GM18517 (cell line): Measurements from ENCODE around the gene GH2.
"Not testable (repeated sequence)": the region's sequence is repeated elsewhere in the genome, so short reads cannot be mapped to it uniquely, and the experiment has no call there.

Experiments
- ATAC-seq: cut with Tn5 transposase; IDR thresholded peaks from one replicate; pipeline ENCODE4 v1.9.1; 2021; ENCODE audit warnings: mild to moderate bottlenecking, moderate library complexity; ENCODE audit not compliant: unreplicated experiment

GH2 gene

GRCh38 chr17:63874693-63875092, 7.1 kb downstream of the GH2 start:
- not testable (repeated sequence) for ATAC-seq

DNA sequence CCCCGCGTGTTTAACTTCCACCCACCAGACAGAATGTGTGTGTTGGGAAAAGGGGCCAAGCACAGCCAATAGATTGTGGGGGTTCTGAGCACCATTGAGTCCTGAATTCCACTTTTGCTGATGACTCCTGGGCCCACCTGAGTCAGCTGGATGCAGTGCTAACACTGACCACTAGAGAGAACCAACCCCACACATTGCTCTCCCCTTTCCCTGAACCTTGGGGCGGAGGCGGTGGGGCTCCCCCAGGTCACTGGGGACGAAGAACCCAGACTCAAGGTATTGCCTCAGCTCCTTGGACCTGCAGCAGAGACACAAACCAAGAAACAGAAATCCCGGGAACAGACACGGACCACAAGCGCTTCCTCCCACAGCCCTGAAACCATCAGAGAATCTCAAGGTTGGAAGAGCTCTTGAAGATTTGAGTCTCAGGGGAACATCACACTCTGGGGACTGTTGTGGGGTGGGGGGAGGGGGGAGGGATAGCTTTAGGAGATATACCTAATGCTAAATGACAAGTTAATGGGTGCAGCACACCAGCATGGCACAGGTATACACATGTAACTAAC, 7.6 kb downstream of the GH2 start:
- not testable (repeated sequence) for ATAC-seq

DNA sequence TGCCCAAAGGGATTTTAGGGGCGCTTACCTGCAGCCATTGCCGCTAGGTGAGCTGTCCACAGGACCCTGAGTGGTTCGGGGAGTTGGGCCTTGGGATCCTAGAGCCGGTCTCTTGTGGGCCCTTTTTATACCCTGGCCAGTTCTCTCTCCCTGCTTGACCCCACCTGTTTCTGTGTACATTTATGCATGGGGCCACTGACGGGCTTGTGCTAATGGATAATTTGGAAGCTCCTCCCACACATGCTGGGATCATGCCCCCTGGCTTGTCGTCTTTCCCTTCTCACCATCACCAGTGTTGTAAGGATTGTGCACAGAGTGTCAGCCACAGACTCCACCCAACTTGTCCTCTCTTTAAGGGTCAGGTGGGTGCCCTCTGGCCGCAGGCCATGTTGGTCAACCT, 8.2 kb downstream of the GH2 start, which contains the start of gene CSH2:
Gene CSH2 (minus strand): TSS at position 101 of the 400 bp plus-strand sequence. CDS start 63 bp downstream, at position 38.
- not testable (repeated sequence) for ATAC-seq

GRCh38 chr17:63871646-63872365, 9.9 kb downstream of the GH2 start:
- not testable (repeated sequence) for ATAC-seq

DNA sequence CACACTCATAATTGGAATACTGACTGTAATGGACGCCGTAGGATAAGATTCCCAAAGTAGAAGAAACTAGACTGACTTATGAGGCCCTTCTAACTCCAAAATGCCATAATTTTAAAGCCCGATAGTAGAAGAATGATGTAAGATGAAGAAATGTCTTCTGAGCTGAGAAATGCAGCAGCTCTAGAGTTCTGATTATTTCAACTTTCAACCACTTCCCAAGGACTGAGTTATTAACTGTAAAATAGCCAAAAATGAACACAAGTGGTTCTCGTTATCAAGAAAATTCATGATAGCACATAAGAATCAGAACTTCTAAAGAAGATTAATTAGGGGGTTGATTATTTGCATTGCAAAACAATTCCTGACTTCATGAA, 11.5 kb downstream of the GH2 start:
- ATAC-seq, result not testable (repeated sequence)

GRCh38 chr17:63869491-63870291, 12.1 kb downstream of the GH2 start:
- not testable (repeated sequence) for ATAC-seq

- not testable (repeated sequence) for ATAC-seq
These were observed 15.1 kb downstream of the GH2 start for GRCh38 chr17:63866625-63867024.

- ATAC-seq, result no peak
These were observed 22.5 kb downstream of the GH2 start for GRCh38 chr17:63859257-63859656.

DNA sequence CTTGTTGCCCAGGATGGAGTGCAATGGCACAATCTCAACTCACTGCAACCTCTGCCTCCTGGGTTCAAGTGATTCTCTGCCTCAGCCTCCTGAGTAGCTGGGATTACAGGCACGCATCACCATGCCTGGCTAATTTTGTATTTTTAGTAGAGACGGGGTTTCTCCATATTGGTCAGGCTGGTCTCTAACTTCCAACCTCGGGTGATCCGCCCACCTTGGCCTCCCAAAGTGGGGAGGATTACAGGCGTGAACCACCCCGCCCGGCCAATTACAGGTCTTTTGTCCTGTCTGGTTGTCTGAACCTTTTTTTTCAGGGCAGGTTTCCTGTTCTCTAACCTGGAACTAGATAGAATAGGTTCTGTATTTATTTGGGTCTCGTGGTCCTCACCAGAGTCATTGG, 25.3 kb downstream of the GH2 start:
- ATAC-seq, result not testable (repeated sequence)

- no peak for ATAC-seq
These were observed 26.6 kb downstream of the GH2 start for GRCh38 chr17:63855185-63855584.

- no peak for ATAC-seq
These were observed 27.0 kb downstream of the GH2 start for GRCh38 chr17:63854709-63855108.

DNA sequence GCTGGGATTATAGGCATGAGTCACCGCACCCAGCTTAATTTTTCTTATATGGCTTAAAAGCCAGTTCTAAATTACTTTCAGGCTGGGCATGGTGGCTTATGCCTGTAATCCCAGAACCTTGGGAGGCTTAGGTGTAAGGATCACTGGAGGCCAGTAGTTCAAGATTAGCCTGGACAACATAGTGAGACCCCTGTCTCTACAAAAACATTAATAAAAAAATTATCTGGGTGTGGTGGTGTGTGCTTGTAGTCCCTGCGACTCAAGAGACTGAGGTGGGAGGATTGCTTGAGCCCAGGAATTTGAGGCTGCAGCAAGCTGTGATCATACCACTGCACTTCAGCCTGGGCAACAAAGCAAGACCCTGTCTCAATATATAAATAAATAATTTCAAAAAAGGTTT, 28.5 kb downstream of the GH2 start:
- ATAC-seq, result no peak

- no peak for ATAC-seq
These were observed 31.3 kb downstream of the GH2 start for GRCh38 chr17:63850401-63850800.

- peak; percentile 68 for ATAC-seq
These were observed 32.7 kb downstream of the GH2 start for GRCh38 chr17:63848834-63849689.

DNA sequence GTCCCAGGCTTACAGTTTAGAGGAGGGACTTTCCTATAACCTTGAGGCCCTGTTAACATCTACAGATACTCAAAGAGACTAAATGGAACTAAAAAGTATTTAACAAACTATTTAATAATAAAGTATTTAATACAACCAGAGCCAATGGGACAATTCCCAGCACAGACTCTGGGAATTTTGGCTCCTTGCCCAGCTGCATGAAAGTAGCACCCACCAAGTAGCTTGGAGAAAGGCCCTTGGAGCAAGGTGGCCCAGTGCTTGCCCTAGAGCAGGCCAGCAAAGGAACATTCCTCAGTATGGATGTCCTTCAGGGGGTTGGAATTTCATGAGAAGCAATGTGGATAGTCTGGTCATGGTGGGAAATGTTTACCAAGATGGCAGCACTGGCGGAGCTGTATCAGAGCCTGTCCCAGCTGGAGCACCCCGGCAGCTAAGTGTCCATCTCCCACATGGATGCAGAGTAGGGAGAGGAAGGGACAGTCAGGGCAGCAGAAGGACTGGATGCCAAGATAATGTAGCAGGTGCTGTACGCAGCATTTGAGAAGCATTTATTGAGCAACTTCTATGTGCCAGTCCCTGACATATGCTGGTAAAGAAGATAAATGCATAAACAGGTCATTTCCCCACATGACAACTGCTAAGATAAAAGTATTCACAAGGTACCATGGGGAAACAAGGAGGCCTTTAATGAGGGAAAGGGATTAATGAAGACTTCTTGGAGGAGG, 34.1 kb downstream of the GH2 start:
- ATAC-seq, result no peak

- no peak for ATAC-seq
These were observed 36.2 kb downstream of the GH2 start for GRCh38 chr17:63845509-63845908.

GRCh38 chr17:63843910-63844677, 37.6 kb downstream of the GH2 start:
- no peak for ATAC-seq

GRCh38 chr17:63843387-63843888, 38.3 kb downstream of the GH2 start:
- not testable (repeated sequence) for ATAC-seq
